GM15510 (cell line): ENCODE results near the gene CLIC4.

ENCODE experiments used
- POLR2A ChIP-seq: IDR thresholded peaks from 3 replicates; pipeline ENCODE4 v1.6.1; 2011; ENCODE audit warnings: borderline replicate concordance; ENCODE audit not compliant: insufficient read length; ENCODE audit errors: extremely low read depth

Gene CLIC4

GRCh38 chr1:24779689-24780464 is 34.6 kb downstream of the CLIC4 start:
- no peak for TF ChIP-seq POLR2A

DNA sequence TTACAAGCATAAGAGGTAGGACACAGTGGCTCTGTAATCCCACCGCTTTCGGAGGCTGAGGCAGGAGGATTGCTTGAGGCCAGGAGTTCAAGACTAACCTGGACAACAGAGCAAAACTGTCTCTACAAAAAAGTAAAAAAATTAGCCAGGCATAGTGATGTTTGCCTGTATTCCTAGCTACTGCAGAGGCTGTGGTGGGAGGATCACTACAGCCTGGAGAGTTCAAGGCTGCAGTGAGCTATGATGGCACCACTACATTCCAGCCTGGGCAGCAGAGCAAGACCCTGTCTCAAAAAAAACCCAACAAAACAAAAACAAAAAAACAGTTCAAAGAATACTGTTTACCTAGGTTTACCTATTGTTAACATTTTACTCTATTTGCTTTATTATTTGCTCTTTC is 37.4 kb downstream of the CLIC4 start:
- TF ChIP-seq POLR2A: no peak

DNA sequence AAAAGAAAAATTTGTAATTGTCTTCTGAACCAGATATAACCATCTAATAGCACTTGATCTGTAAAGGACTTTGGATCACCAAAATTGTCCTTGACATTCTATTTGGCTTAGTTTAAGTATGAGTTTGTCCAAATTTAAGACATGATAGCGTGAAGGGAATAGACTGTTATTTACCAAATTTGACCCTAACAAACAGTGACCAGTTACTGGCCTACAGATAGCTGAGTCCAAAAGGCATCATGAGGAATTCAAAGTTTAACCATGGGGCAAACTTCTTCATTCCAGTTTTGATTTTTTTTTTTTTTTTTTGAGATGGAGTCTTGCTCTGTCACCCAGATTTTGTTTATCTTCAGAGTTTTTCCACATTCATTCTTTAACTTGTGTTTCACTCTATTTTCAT is 38.5 kb downstream of the CLIC4 start:
- TF ChIP-seq POLR2A: no peak

DNA sequence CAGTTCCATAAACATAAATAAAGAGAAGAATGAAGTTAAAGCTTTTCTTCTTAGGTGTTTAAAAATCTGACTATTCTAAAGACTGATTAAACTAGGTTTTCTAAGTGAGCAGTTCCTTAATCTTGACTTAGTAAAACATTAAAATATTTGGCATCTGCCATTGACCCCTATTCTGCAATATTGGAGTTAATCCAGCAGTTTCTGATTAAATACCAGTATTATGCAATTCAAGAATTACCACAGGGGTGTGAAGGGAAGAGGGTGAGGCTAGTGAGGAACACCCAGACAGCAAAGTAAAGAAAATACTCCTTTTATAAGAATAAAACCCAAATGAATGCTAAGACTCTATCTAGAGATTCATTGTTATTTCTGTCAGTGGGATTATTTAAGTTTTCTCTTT is 40.9 kb downstream of the CLIC4 start:
- no peak for TF ChIP-seq POLR2A

DNA sequence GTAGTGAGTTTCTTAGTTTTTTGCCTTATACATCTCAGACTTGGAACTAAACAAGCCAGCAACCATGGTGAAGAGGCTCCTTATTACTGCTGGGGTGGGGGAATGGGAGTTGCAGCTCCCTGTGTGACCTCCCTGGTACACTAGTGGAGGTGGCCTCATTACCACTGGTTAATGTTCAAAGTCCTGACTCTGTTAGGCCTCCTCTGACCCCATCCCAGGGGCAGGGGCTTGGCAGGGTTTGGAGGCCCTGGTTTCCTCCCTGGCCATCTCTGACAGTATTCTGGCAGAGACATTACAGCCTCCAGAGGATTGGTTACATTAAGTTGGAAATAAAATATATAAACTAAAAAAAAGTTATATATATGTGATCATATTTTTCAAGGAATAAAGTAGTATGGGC is 45.2 kb downstream of the CLIC4 start:
- no peak for TF ChIP-seq POLR2A

DNA sequence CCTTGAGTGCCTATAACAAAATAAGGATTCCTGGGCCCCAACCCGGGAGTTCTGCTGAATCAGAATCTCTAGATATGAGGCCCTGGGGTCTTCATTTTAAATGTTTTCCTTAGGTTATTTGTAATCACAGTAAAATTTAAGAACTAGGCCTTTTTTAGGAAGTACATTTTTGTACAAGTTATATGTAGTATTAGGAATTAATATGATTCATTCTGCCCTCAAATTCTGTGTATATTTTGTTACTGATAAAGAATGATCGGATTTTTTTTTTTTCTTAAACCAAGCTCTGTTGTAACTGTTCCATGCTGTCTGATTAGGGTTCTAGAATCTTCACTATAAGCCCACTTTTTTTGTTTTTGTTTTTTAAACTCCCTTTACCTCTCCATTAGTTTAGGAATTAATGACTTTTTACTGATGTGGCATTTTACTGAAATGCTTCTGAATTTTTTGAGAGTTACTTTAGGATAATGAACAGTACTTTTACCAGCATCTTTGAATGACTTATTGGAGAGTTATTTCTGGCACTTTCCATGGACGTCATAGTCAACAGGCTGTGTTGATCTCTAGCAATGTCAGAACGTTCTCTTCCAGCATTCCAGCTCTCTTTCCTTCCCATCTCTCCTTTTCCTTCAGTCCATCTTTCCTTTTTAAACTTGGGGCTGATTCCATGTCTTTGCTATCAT is 48.3 kb downstream of the CLIC4 start:
- TF ChIP-seq POLR2A: no peak

GRCh38 chr1:24795236-24795635 is 50.0 kb downstream of the CLIC4 start:
- TF ChIP-seq POLR2A: no peak

DNA sequence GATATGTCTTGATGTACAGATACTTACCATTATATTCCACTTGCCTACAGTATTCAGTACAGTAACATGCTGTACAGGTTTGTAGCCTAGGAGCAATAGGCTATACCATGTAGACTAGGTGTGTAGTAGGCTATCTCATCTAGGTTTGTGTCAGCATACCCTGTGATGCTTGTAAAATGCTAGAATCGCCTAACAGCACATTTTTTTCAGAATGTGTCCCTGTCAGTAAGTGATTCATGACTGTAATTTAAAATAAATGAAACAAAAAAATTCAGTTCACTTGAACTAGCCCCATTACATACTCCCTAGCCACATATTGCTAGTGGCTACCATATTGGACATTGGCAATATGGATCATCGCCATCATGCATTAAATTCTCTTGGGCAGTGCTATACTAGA is 51.3 kb downstream of the CLIC4 start:
- no peak for TF ChIP-seq POLR2A

- TF ChIP-seq POLR2A: no peak
Measured at GRCh38 chr1:24801176-24801575, 55.9 kb downstream of the CLIC4 start.

DNA sequence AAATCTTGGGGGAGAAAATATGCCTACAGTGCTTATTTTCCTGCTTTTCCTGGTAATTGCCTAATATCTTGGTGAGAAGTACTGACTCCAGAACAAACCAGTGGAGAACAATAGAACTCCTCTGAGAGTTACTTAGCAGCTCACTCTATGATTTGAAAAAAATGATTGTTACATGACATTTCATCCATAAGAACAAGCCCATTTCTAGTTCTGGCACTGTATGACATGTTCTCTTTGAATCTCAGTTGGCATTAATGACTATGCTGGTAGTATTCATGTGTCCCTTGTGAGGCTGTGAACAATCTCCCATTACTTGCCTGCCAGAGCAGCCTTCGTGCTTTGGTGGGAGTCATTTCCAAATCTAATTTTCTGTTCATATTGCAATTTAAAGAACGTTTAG is 58.0 kb downstream of the CLIC4 start:
- TF ChIP-seq POLR2A: no peak

DNA sequence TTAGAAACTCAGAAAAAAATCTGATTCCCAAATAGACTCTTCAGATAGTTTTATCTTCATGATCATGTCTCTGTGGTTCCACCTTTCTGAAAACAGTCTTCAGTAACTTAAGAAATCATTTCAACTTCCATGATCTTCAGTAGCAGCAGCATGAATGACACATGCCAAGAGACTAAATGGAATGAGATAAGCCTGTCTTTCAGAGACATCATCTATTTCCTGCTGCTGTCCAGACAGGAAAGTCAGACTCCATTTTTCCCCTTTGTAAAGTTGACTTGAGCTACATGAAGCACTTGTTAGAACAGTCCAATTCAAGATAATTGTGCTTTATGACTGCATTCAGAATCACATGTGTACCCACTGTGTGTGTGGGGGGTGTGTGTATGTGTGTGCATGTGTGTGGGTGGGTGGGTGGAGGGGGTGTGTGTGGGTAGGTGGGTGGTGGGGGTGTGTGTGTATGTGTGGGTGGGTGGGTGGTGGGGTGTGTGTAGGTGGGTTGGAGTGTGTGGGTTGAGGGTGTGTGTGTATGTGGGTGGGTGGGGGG is 58.8 kb downstream of the CLIC4 start:
- no peak for TF ChIP-seq POLR2A

DNA sequence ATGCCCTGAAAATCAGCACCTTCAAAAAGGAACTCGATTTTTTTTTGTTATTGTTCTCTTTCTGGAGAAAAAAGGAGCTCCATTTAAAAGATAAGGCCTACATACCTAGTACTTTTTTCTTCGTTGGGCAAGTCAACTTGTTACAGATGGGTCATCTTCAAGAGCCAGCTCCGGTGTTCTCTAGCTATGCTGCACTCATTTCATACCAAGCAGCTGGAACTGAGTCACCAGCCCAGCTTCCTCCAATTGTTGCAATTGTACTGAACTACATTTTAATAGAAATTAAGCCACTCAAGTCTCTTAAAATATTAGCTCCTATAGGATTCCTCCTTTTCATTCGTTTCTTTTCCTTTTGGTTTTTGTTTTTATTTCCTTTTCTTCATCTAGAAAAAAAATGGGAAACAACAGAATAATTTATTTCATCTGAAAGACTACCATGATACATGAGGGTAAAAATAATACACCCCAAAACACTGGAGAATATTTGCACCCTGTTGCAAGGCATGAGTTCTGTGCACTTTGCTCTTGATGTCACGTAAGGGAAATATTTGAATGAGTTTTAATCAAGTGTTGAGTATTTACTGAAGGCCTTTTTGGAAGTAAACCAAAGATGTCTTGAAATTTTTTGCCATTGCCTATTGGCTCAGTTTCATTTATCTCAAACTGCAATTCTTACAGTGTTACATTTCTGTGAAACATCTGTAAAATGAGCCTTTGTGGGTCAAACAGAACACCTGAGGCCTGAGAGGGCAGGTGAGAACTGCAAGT is 60.5 kb downstream of the CLIC4 start:
- no peak for TF ChIP-seq POLR2A

- no peak for TF ChIP-seq POLR2A
Measured at GRCh38 chr1:24806588-24806987, 61.3 kb downstream of the CLIC4 start.

- TF ChIP-seq POLR2A: no peak
Measured at GRCh38 chr1:24822887-24823286, 77.6 kb downstream of the CLIC4 start.

DNA sequence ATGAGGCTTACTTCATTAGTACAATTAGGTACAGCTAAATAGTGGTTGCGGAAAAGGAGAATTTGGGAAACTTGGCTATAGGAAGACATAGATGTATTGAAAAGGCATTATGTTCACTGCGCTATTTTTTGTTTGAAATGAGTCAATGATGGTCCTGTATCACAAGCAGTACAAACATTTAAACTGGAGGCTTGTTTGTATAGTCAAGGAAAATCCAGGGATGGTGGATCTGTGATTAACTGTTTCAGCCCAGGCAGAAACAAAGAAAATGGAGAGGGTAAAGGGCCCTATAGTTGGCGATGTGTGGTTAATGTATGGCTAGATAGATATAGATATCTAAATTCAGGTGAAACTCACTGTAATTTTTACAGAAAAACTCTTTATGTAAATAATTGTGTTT is 79.9 kb downstream of the CLIC4 start:
- no peak for TF ChIP-seq POLR2A

- no peak for TF ChIP-seq POLR2A
Measured at GRCh38 chr1:24826510-24826909, 81.3 kb downstream of the CLIC4 start.

DNA sequence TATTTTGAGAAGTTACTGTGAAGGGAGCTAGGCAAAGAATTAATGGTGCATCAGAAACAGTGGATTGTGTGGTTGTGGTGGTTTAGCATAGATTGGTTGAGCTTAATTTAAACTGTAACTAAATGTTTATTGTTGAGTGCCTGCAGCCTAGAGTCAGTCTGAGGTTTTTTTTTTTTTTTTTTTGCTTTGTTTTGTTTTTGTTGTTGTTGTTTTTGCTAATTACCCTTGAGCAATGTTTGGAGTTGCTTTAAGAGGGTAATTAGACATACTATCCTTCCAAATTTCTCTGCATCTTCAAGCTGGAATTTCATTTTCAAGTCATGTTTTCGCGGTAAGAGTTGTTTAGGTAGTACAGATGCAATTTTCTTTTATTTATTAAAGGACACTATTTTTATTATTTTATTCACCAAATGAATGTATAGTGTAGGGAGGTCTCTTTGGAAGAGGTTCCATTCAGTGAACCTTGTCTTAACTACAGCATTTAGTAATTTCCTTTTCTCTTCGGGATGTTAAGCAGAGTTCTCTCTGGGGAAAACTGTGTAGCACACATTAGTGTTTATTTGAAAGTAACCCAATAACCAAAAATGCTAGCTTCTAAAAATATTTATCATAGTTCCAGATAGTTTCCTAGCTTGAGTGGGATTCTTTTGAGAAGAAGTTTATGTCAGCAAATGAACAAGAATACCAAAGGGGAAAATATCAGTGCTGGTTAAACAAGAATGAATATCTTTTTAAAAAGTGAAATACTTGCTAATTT is 82.3 kb downstream of the CLIC4 start:
- TF ChIP-seq POLR2A: no peak
